Epithelial cell of proximal tubule (primary cell): ENCODE results near the gene NKAIN2. TPM values are rescaled to one million over a fixed set of nuclear protein-coding genes. Genes with fewer than 3 reads are reported as not detected.
"Not testable (repeated sequence)": the region's sequence is repeated elsewhere in the genome, so short reads cannot be mapped to it uniquely, and the experiment has no call there.

Source experiments
- DNase-seq: peaks from one replicate; pipeline ENCODE4 v3.0.0-alpha.2; 2011; ENCODE audit warnings: low read depth
- H3K4me3 ChIP-seq: 2 replicates; pipeline ENCODE4 v1.5.1; 2011; ENCODE audit warnings: low read depth, mild to moderate bottlenecking, low read length
- CTCF ChIP-seq: conservative IDR thresholded peaks from 2 replicates; pipeline ENCODE4 v1.5.1; 2012; ENCODE audit warnings: low read depth, mild to moderate bottlenecking, low read length
- total RNA-seq: library from RNA; depleted of rRNA; stranded (reverse); fragments of >200 nt; gene quantifications from 2 replicates; pipeline ENCODE4 v1.2.3, GENCODE V29; 2015

NKAIN2 gene
- total RNA-seq, 1 donor from 2014 or later = under 0.01 TPM

GRCh38 chr6:124371974-124372475 lies 568.4 kb downstream of the NKAIN2 start:
- no peak for TF ChIP-seq CTCF
- no peak for DNase-seq
- H3K4me3 ChIP-seq = no peak overlapping the region

GRCh38 chr6:124373386-124373785 lies 569.7 kb downstream of the NKAIN2 start:
- no peak for TF ChIP-seq CTCF
- DNase-seq = no peak

GRCh38 chr6:124389127-124389526 lies 585.5 kb downstream of the NKAIN2 start:
- no peak for DNase-seq
- H3K4me3 ChIP-seq = no peak overlapping the region
- TF ChIP-seq CTCF = peak; percentile 4

More at GRCh38 chr6:124373386-124373785, 569.7 kb downstream of the NKAIN2 start:
- H3K4me3 ChIP-seq = no peak overlapping the region

GRCh38 chr6:124393536-124393935 lies 589.9 kb downstream of the NKAIN2 start:
- no peak overlapping the region for H3K4me3 ChIP-seq
- TF ChIP-seq CTCF = no peak
- DNase-seq = no peak

GRCh38 chr6:124396361-124396760 lies 592.7 kb downstream of the NKAIN2 start:
- no peak for DNase-seq
- H3K4me3 ChIP-seq = no peak overlapping the region
- TF ChIP-seq CTCF = no peak

- DNase-seq = no peak
- TF ChIP-seq CTCF = peak; percentile 64
- no peak overlapping the region for H3K4me3 ChIP-seq
These were observed 596.8 kb downstream of the NKAIN2 start for GRCh38 chr6:124400261-124400999.

GRCh38 chr6:124410425-124410824 lies 606.8 kb downstream of the NKAIN2 start:
- not testable (repeated sequence) for DNase-seq

GRCh38 chr6:124412657-124413056 lies 609.0 kb downstream of the NKAIN2 start:
- not testable (repeated sequence) for DNase-seq, H3K4me3 ChIP-seq

More at GRCh38 chr6:124410425-124410824, 606.8 kb downstream of the NKAIN2 start:
- H3K4me3 ChIP-seq = not testable (repeated sequence)
